BLaER1 treated with 17β-estradiol and CSF1 and Interleukin-3, amounts not matched to agents 10 nM and 100 nM (cell line): Measurements from ENCODE around the gene ARL3.
"Not testable (repeated sequence)": the region's sequence is repeated elsewhere in the genome, so short reads cannot be mapped to it uniquely, and the experiment has no call there.

ENCODE experiments used
- H3K27ac ChIP-seq, 11 experiments: shearing (Covaris generic); formaldehyde crosslinking; 2 replicates each; pipeline ENCODE4 v1.8.1; 2022
- H3K27me3 ChIP-seq, 11 experiments: shearing (Covaris generic); formaldehyde crosslinking; 2 replicates each; pipeline ENCODE4 v1.8.1; 2022
- H3K36me3 ChIP-seq, 11 experiments: shearing (Covaris generic); formaldehyde crosslinking; 2 replicates each; pipeline ENCODE4 v1.8.1; 2022
- H3K4me1 ChIP-seq, 10 experiments: shearing (Covaris generic); formaldehyde crosslinking; 2 replicates each; pipeline ENCODE4 v1.8.1; 2022
- H3K4me2 ChIP-seq, 11 experiments: shearing (Covaris generic); formaldehyde crosslinking; 2 replicates each; pipeline ENCODE4 v1.8.1; 2022
- H3K4me3 ChIP-seq, 10 experiments: shearing (Covaris generic); formaldehyde crosslinking; 2 replicates each; pipeline ENCODE4 v1.8.1; 2022
- H3K9ac ChIP-seq, 11 experiments: shearing (Covaris generic); formaldehyde crosslinking; 2 replicates each; pipeline ENCODE4 v1.8.1; 2022
- H3K9me3 ChIP-seq, 11 experiments: shearing (Covaris generic); formaldehyde crosslinking; replicated peaks in 1 of 11; 2 replicates each; pipeline ENCODE4 v1.8.1; 2022
- H4K20me1 ChIP-seq, 11 experiments: shearing (Covaris generic); formaldehyde crosslinking; 2 replicates each; pipeline ENCODE4 v1.8.1; 2022
- Cebpa-rat ChIP-seq, 11 experiments: shearing (Covaris generic); IDR thresholded peaks; 2 replicates each; pipeline ENCODE4 v1.8.1; 2022

Gene ARL3

GRCh38 chr10:102718220-102718619 lies 4.0 kb upstream of the ARL3 start:
- H3K9ac ChIP-seq = peak overlapping the region in 9 of 11 experiments; percentile 4 to 60 (median 47); a peak in 14 of 22 replicates
- H3K4me3 ChIP-seq = peak overlapping the region in 2 of 10 experiments; percentile 3 to 21; a peak in 2 of 20 replicates
- H3K36me3 ChIP-seq = peaks cover 0 to 34% (median 9%) of the 10 kb centered on the region in 11 experiments; a peak in 12 of 22 replicates
- peak overlapping the region; percentile 5 to 68 (median 48); a peak in 17 of 22 replicates for H3K27ac ChIP-seq
- H3K4me1 ChIP-seq = peaks cover 47 to 67% (median 61%) of the 10 kb centered on the region in 10 experiments
- H4K20me1 ChIP-seq = peaks cover 0 to 9% (median 0%) of the 10 kb centered on the region in 11 experiments; a peak in 3 of 22 replicates
- H3K27me3 ChIP-seq = no peaks in the 10 kb centered on the region
- no peaks in the 10 kb centered on the region; a peak in 1 of 22 replicates for H3K9me3 ChIP-seq
- H3K4me2 ChIP-seq = peak overlapping the region; percentile 52 to 96 (median 91)
- TF ChIP-seq Cebpa-rat (IDR thresholded peaks at IDR 0.05) = no peak

- H3K27ac ChIP-seq = peak overlapping the region in 1 of 11 experiments; percentile 11; a peak in 1 of 22 replicates
Observed at GRCh38 chr10:102716900-102717565, 2.8 kb upstream of the ARL3 start.

GRCh38 chr10:102715880-102716279 lies 1.7 kb upstream of the ARL3 start:
- H3K4me3 ChIP-seq = peak overlapping the region in 8 of 10 experiments; percentile 77 to 97 (median 84); a peak in 15 of 20 replicates
- H3K27ac ChIP-seq = peak overlapping the region in 1 of 11 experiments; percentile 80; a peak in 1 of 22 replicates
- H4K20me1 ChIP-seq = peaks cover 0 to 9% (median 0%) of the 10 kb centered on the region in 11 experiments; a peak in 3 of 22 replicates
- H3K9me3 ChIP-seq = no peaks in the 10 kb centered on the region
- TF ChIP-seq Cebpa-rat (IDR thresholded peaks at IDR 0.05) = no peak
- peaks cover 0 to 15% (median 0%) of the 10 kb centered on the region in 11 experiments; a peak in 7 of 22 replicates for H3K36me3 ChIP-seq
- H3K27me3 ChIP-seq = no peaks in the 10 kb centered on the region
- peaks cover 65 to 82% (median 78%) of the 10 kb centered on the region in 10 experiments for H3K4me1 ChIP-seq
- peak overlapping the region; percentile 15 to 96 (median 91) for H3K4me2 ChIP-seq
- H3K9ac ChIP-seq = peak overlapping the region in 9 of 11 experiments; percentile 83 to 88 (median 87); a peak in 14 of 22 replicates

More at GRCh38 chr10:102716900-102717565, 2.8 kb upstream of the ARL3 start:
- peak overlapping the region in 1 of 10 experiments; percentile 4; a peak in 2 of 20 replicates for H3K4me3 ChIP-seq
- not testable (repeated sequence) for H3K27me3 ChIP-seq, H4K20me1 ChIP-seq, H3K9me3 ChIP-seq
- peaks cover 0 to 22% (median 0%) of the 10 kb centered on the region in 11 experiments; a peak in 7 of 22 replicates for H3K36me3 ChIP-seq
- peak overlapping the region in 5 of 11 experiments; percentile 11 to 48 (median 34); a peak in 4 of 22 replicates for H3K9ac ChIP-seq
- peaks cover 55 to 78% (median 71%) of the 10 kb centered on the region in 10 experiments for H3K4me1 ChIP-seq
- H3K4me2 ChIP-seq = peak overlapping the region; percentile 52 to 96 (median 91)

GRCh38 chr10:102714621-102715455 lies 641 bp upstream of the ARL3 start, which contains the start of gene SFXN2:
Gene SFXN2 (plus strand): TSS chr10:102714636. CDS start chr10:102726637, 12,001 bp downstream.
- H3K9me3 ChIP-seq = no peaks in the 10 kb centered on the region
- H3K4me2 ChIP-seq = peak within 1 kb of the TSS; percentile 89 to 97 (median 93)
- no peak for TF ChIP-seq Cebpa-rat (IDR thresholded peaks at IDR 0.05)
- H3K9ac ChIP-seq = peak within 1 kb of the TSS; percentile 75 to 88 (median 86)
- H3K27ac ChIP-seq = peak within 1 kb of the TSS; percentile 39 to 90 (median 82)
- H3K4me1 ChIP-seq = peaks cover 68 to 82% (median 79%) of the 10 kb centered on the region in 10 experiments
- H3K4me3 ChIP-seq = peak within 1 kb of the TSS; percentile 77 to 97 (median 84)
- no peaks in the 10 kb centered on the region for H3K27me3 ChIP-seq
- H4K20me1 ChIP-seq = peaks cover 0 to 9% (median 0%) of the 10 kb centered on the region in 11 experiments; a peak in 3 of 22 replicates
- peaks cover 0 to 6% (median 0%) of the 10 kb centered on the region in 11 experiments; a peak in 7 of 22 replicates for H3K36me3 ChIP-seq

GRCh38 chr10:102713539-102713813 lies 721 bp downstream of the ARL3 start:
- H3K4me1 ChIP-seq = peaks cover 56 to 68% (median 65%) of the 10 kb centered on the region in 10 experiments
- H3K27me3 ChIP-seq = no peaks in the 10 kb centered on the region
- H4K20me1 ChIP-seq = peaks cover 0 to 9% (median 0%) of the 10 kb centered on the region in 11 experiments; a peak in 3 of 22 replicates
- H3K27ac ChIP-seq = peak overlapping the region; percentile 39 to 90 (median 74)
- peak overlapping the region; percentile 76 to 97 (median 87) for H3K4me2 ChIP-seq
- H3K9ac ChIP-seq = peak overlapping the region; percentile 75 to 88 (median 84)
- peak overlapping the region; percentile 77 to 97 (median 84) for H3K4me3 ChIP-seq
- no peaks in the 10 kb centered on the region for H3K9me3 ChIP-seq
- no peaks in the 10 kb centered on the region; a peak in 4 of 22 replicates for H3K36me3 ChIP-seq
- no peak for TF ChIP-seq Cebpa-rat (IDR thresholded peaks at IDR 0.05)

GRCh38 chr10:102712843-102713538 lies 1.2 kb downstream of the ARL3 start:
- H3K27ac ChIP-seq = peak overlapping the region; percentile 39 to 90 (median 74)
- no peaks in the 10 kb centered on the region for H3K27me3 ChIP-seq
- no peak for TF ChIP-seq Cebpa-rat (IDR thresholded peaks at IDR 0.05)
- no peaks in the 10 kb centered on the region; a peak in 4 of 22 replicates for H3K36me3 ChIP-seq
- H3K9me3 ChIP-seq = no peaks in the 10 kb centered on the region
- peak overlapping the region; percentile 75 to 88 (median 84) for H3K9ac ChIP-seq
- H3K4me2 ChIP-seq = peak overlapping the region; percentile 76 to 97 (median 87)
- peaks cover 51 to 63% (median 61%) of the 10 kb centered on the region in 10 experiments for H3K4me1 ChIP-seq
- peak overlapping the region; percentile 77 to 97 (median 84) for H3K4me3 ChIP-seq
- peaks cover 0 to 4% (median 0%) of the 10 kb centered on the region in 11 experiments; a peak in 3 of 22 replicates for H4K20me1 ChIP-seq

- no peak for TF ChIP-seq Cebpa-rat (IDR thresholded peaks at IDR 0.05)
- H3K27ac ChIP-seq = peak overlapping the region in 8 of 11 experiments; percentile 6 to 84 (median 30); a peak in 7 of 22 replicates
- peak overlapping the region; percentile 76 to 97 (median 87); a peak in 21 of 22 replicates for H3K4me2 ChIP-seq
- no peaks in the 10 kb centered on the region for H3K9me3 ChIP-seq
- no peaks in the 10 kb centered on the region for H3K36me3 ChIP-seq
- H3K27me3 ChIP-seq = no peaks in the 10 kb centered on the region
- peak overlapping the region in 3 of 10 experiments; percentile 77 to 87 (median 82); a peak in 3 of 20 replicates for H3K4me3 ChIP-seq
- H3K9ac ChIP-seq = peak overlapping the region in 5 of 11 experiments; percentile 14 to 88 (median 81); a peak in 5 of 22 replicates
- peaks cover 43 to 63% (median 53%) of the 10 kb centered on the region in 10 experiments for H3K4me1 ChIP-seq
- no peaks in the 10 kb centered on the region; a peak in 1 of 22 replicates for H4K20me1 ChIP-seq
Observed at GRCh38 chr10:102712089-102712488, 2.1 kb downstream of the ARL3 start.

- Histone ChIP-seq H3K27ac (no peak overlapping the region), H3K9ac (no peak overlapping the region), H3K36me3 (no peaks in the 10 kb centered on the region), H4K20me1 (peaks cover 0 to 2% (median 0%) of the 10 kb centered on the region in 11 experiments; a peak in 2 of 22 replicates), H3K27me3 (no peaks in the 10 kb centered on the region), H3K9me3 (no peaks in the 10 kb centered on the region), H3K4me2 (peak overlapping the region in 6 of 11 experiments; percentile 5 to 33 (median 8); a peak in 2 of 22 replicates), H3K4me1 (peaks cover 36 to 62% (median 51%) of the 10 kb centered on the region in 10 experiments), H3K4me3 (no peak overlapping the region)
- TF ChIP-seq Cebpa-rat (IDR thresholded peaks at IDR 0.05) = no peak
Observed at GRCh38 chr10:102710609-102711008, 3.6 kb downstream of the ARL3 start.
